GM12892 (cell line): ENCODE results near the gene CEP128.

ENCODE experiments used
- POLR2A ChIP-seq: IDR thresholded peaks from 2 replicates; pipeline ENCODE4 v1.6.1; 2011; ENCODE audit warnings: low read depth, low read length, control low read depth
- POLR2AphosphoS5 ChIP-seq: IDR thresholded peaks from 2 replicates; pipeline ENCODE4 v1.6.1; 2011; ENCODE audit warnings: low read depth, low read length, control low read depth

DNA sequence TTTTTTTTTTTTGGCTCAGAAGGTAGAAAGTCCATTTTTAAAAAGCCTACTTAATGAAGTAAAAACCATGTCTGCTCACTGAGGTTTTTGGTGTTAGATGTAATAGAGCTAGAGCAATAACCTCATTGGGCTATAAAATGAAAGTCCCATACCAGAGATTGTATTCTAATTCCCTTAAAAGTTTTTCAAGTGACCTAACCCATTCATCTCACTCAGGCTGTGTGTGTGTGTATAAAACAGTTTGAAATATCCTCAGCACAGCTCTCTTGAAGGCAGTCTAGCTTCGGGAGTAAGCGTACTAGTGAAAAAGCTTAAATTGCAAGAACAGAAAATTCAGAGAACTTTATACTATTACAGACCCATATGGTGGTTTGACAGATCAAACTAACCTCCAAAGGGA is 313.8 kb downstream of the CEP128 start:
- no peak for TF ChIP-seq POLR2A
- TF ChIP-seq POLR2AphosphoS5: no peak
